Endothelial cell of umbilical vein (primary cell): ENCODE data around the gene LARP1B.

Experiments used
- GATA2 ChIP-seq: IDR thresholded peaks from 2 replicates; pipeline ENCODE4 v1.7.0; 2011; ENCODE audit warnings: low read depth, mild to moderate bottlenecking, moderate library complexity, mixed read lengths, low read length; ENCODE audit not compliant: insufficient read length, insufficient read depth
- TF ChIP-seq, protein P1 (sequence below), 2 donors: IDR thresholded peaks; 1 replicate in 1 of 2; 2 replicates in 1 of 2; pipeline ENCODE4 v1.5.1; 2011; ENCODE audit warnings: low read length in 2 of 2, mild to moderate bottlenecking in 2 of 2, moderate library complexity in 2 of 2, control low read depth in 1 of 2, inconsistent platforms in 1 of 2, low read depth in 1 of 2; ENCODE audit not compliant: insufficient read depth in 1 of 2; ENCODE audit errors: extremely low read depth in 1 of 2
- TF ChIP-seq, protein P2 (sequence below): IDR thresholded peaks from 2 replicates; pipeline ENCODE4 v1.6.1; 2011; ENCODE audit not compliant: insufficient read depth, insufficient read length

GRCh38 chr4:128158894-128159293, 97.8 kb downstream of the LARP1B start:
- TF ChIP-seq, protein P1, sequence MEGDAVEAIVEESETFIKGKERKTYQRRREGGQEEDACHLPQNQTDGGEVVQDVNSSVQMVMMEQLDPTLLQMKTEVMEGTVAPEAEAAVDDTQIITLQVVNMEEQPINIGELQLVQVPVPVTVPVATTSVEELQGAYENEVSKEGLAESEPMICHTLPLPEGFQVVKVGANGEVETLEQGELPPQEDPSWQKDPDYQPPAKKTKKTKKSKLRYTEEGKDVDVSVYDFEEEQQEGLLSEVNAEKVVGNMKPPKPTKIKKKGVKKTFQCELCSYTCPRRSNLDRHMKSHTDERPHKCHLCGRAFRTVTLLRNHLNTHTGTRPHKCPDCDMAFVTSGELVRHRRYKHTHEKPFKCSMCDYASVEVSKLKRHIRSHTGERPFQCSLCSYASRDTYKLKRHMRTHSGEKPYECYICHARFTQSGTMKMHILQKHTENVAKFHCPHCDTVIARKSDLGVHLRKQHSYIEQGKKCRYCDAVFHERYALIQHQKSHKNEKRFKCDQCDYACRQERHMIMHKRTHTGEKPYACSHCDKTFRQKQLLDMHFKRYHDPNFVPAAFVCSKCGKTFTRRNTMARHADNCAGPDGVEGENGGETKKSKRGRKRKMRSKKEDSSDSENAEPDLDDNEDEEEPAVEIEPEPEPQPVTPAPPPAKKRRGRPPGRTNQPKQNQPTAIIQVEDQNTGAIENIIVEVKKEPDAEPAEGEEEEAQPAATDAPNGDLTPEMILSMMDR (IDR thresholded peaks at IDR 0.05; ENCODE audit: extremely low read depth in 1 of 2, insufficient read depth in 1 of 2, low read depth in 1 of 2, low read length in 2 of 2): no peak
- TF ChIP-seq, protein P2, sequence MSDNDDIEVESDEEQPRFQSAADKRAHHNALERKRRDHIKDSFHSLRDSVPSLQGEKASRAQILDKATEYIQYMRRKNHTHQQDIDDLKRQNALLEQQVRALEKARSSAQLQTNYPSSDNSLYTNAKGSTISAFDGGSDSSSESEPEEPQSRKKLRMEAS: no peak
- TF ChIP-seq GATA2: no peak
